HUES48 (cell line): ENCODE results near the gene AATK.

ENCODE experiments used
- H3K27ac ChIP-seq: one replicate; pipeline ENCODE4 v1.7.0; 2013; ENCODE audit warnings: low read depth, low read length, inconsistent platforms
- H3K27me3 ChIP-seq: 2 replicates; pipeline ENCODE4 v1.6.1; 2013; ENCODE audit warnings: mild to moderate bottlenecking, low read length; ENCODE audit not compliant: control insufficient read depth, insufficient read depth
- H3K36me3 ChIP-seq: 2 replicates; pipeline ENCODE4 v1.6.1; 2013; ENCODE audit warnings: low read length; ENCODE audit not compliant: control insufficient read depth, insufficient read depth
- H3K4me1 ChIP-seq: 2 replicates; pipeline ENCODE4 v1.6.1; 2013; ENCODE audit warnings: mild to moderate bottlenecking, low read length; ENCODE audit not compliant: control insufficient read depth, insufficient read depth
- H3K4me3 ChIP-seq: 2 replicates; pipeline ENCODE4 v1.5.1; 2013; ENCODE audit warnings: mild to moderate bottlenecking, low read depth, low read length
- H3K9ac ChIP-seq: 2 replicates; pipeline ENCODE4 v1.6.1; 2013; ENCODE audit warnings: mild to moderate bottlenecking, low read depth, low read length, moderate library complexity
- H3K9me3 ChIP-seq: 2 replicates; pipeline ENCODE4 v1.6.1; 2013; ENCODE audit warnings: low read length; ENCODE audit not compliant: control insufficient read depth, insufficient read depth

The AATK gene

DNA sequence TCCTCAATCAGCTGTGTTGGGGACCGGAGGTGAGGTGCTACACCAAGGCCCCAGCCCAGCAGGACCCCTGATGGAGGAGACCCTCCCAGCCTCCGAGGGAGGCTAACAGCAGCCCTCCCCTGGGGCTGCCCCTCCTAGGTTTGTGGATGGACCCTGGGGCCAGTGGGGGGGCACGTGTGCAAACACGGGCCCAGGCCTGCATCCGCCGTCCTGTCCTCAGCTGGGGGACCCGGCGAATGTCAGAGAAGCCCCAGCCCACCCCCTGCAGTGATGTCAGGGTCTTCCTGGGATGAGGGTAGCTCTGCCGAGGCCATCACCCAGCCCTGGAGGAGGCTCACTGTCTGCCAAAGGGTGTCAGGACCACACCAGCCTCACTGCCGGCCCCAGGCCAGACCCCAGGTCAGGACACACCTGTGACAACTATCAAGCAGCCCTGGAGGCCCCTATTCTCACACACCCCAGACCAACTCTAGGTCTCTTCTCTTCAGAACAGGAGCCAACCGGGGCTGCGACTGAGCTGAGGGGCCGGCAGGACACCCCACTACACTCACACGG is 30.0 kb upstream of the AATK start:
- H3K27ac ChIP-seq = no peak overlapping the region
- H3K4me1 ChIP-seq = no peaks in the 10 kb centered on the region
- no peaks in the 10 kb centered on the region for H3K9me3 ChIP-seq
- H3K9ac ChIP-seq = no peak overlapping the region
- H3K4me3 ChIP-seq = no peak overlapping the region
- no peaks in the 10 kb centered on the region for H3K27me3 ChIP-seq
- peaks cover 45% of the 10 kb centered on the region for H3K36me3 ChIP-seq

- Histone ChIP-seq H3K9me3 (no peaks in the 10 kb centered on the region), H3K27ac (no peak overlapping the region), H3K36me3 (peaks cover 51% of the 10 kb centered on the region), H3K4me1 (no peaks in the 10 kb centered on the region), H3K4me3 (no peak overlapping the region), H3K27me3 (no peaks in the 10 kb centered on the region), H3K9ac (no peak overlapping the region)
Observed at GRCh38 chr17:81194941-81195901, 29.2 kb upstream of the AATK start.

- Histone ChIP-seq H3K9me3 (no peaks in the 10 kb centered on the region), H3K27ac (no peak overlapping the region), H3K4me3 (no peak overlapping the region), H3K9ac (no peak overlapping the region), H3K36me3 (peaks cover 51% of the 10 kb centered on the region), H3K4me1 (no peaks in the 10 kb centered on the region), H3K27me3 (no peaks in the 10 kb centered on the region)
Observed at GRCh38 chr17:81194225-81194760, 28.3 kb upstream of the AATK start.

DNA sequence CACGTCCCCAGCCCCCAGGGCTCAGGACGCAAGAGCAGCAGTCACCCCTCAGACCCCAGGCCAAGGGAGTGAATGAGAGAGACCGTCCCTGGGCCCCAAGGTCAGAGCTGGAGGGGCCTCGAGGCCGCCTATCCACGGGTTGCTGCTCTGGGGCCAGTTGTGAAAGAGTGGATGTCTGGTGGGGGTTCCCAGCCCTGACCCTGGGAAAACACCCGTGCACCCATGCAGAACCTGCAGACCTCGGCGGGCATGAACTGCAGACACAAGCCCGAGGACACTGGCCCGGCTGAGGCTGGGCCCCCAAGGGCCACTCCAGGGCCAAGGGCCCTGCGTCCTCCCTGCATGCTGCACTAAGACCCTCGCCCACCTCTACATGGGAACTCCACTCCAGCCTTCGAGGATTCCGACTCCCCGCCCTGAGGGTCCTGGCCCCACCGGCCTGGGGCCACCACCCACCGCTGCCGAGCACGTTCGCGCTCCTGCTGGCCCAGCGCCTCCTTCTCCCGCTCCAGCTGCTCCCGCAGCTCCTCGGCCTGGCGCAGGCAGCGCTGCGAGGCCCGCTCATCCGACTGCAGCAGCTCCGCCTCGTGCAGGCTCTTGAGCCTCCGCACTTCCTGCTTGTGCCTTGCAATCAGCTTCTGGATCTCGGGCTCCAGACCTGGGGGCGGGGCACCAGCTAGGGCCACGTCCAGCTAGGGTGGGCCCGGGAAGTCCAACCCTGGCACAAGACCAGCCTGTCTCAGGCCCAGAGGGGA is 27.6 kb upstream of the AATK start:
- H3K4me3 ChIP-seq = no peak overlapping the region
- no peaks in the 10 kb centered on the region for H3K9me3 ChIP-seq
- H3K4me1 ChIP-seq = no peaks in the 10 kb centered on the region
- no peak overlapping the region for H3K9ac ChIP-seq
- H3K27me3 ChIP-seq = no peaks in the 10 kb centered on the region
- peaks cover 50% of the 10 kb centered on the region for H3K36me3 ChIP-seq
- no peak overlapping the region for H3K27ac ChIP-seq

- Histone ChIP-seq H3K27me3 (no peaks in the 10 kb centered on the region), H3K4me1 (no peaks in the 10 kb centered on the region), H3K4me3 (no peak overlapping the region), H3K9ac (no peak overlapping the region), H3K36me3 (peaks cover 54% of the 10 kb centered on the region), H3K27ac (no peak overlapping the region), H3K9me3 (no peaks in the 10 kb centered on the region)
Observed at GRCh38 chr17:81193051-81193410, 27.0 kb upstream of the AATK start.

- H3K9me3 ChIP-seq = no peaks in the 10 kb centered on the region
- no peaks in the 10 kb centered on the region for H3K4me1 ChIP-seq
- H3K27ac ChIP-seq = no peak overlapping the region
- peaks cover 49% of the 10 kb centered on the region for H3K36me3 ChIP-seq
- H3K9ac ChIP-seq = no peak overlapping the region
- H3K4me3 ChIP-seq = no peak overlapping the region
- H3K27me3 ChIP-seq = no peaks in the 10 kb centered on the region
Observed at GRCh38 chr17:81192386-81193050, 26.5 kb upstream of the AATK start.

DNA sequence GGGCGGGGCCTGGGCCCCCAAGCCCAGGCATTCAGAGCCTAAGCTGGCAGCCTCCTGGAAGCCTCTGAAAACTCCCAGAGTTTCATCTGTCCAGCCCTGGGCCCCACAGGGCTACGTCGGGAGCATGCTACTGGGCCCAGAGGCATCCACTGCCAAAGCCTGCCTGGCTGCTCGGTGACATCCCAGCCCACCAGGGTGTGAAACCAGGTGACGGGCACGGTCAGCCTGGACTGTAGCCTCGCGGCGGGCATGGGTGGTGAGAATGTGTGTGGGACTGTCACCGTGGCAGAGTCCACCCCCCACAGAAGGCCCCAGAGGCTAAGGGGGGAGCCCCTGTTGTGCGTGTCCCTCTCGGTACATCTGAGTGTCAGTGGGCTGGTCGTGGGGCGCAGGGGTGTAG is 25.6 kb upstream of the AATK start:
- no peaks in the 10 kb centered on the region for H3K9me3 ChIP-seq
- no peaks in the 10 kb centered on the region for H3K27me3 ChIP-seq
- no peak overlapping the region for H3K27ac ChIP-seq
- H3K4me3 ChIP-seq = no peak overlapping the region
- no peaks in the 10 kb centered on the region for H3K4me1 ChIP-seq
- H3K36me3 ChIP-seq = peaks cover 47% of the 10 kb centered on the region
- H3K9ac ChIP-seq = no peak overlapping the region

DNA sequence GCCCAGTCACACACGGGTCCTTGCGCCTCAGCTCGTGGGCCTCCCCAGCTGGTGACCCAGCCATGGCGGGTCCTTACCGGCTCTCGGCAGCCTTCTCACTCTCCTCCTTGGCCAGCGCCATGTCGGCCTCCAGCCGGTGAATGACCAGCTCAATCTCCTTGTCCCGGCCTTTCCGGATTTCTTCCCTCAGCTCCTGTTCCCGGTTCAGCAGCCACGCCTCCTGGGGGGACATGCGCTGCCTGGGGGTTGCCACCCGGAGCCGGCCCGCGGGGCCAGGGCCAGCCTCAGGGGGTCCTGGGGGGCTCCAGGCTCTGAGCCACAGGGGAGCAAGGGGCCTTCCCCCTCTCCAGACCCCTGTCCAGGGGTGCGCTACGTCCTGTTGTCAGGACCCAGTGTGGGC is 25.1 kb upstream of the AATK start:
- H3K27ac ChIP-seq = no peak overlapping the region
- H3K4me1 ChIP-seq = no peaks in the 10 kb centered on the region
- H3K4me3 ChIP-seq = no peak overlapping the region
- H3K9me3 ChIP-seq = no peaks in the 10 kb centered on the region
- H3K9ac ChIP-seq = no peak overlapping the region
- no peaks in the 10 kb centered on the region for H3K27me3 ChIP-seq
- H3K36me3 ChIP-seq = peaks cover 42% of the 10 kb centered on the region

- Histone ChIP-seq H3K9me3 (no peaks in the 10 kb centered on the region), H3K4me1 (no peaks in the 10 kb centered on the region), H3K27me3 (no peaks in the 10 kb centered on the region), H3K4me3 (no peak overlapping the region), H3K27ac (no peak overlapping the region), H3K9ac (no peak overlapping the region), H3K36me3 (peaks cover 37% of the 10 kb centered on the region)
Observed at GRCh38 chr17:81190591-81190990, 24.6 kb upstream of the AATK start.

GRCh38 chr17:81189670-81190530 is 23.9 kb upstream of the AATK start:
- Histone ChIP-seq H3K9ac (no peak overlapping the region), H3K4me3 (no peak overlapping the region), H3K4me1 (no peaks in the 10 kb centered on the region), H3K36me3 (peaks cover 30% of the 10 kb centered on the region), H3K9me3 (no peaks in the 10 kb centered on the region), H3K27me3 (no peaks in the 10 kb centered on the region), H3K27ac (no peak overlapping the region)
